ENCODE measurements around the gene BLOC1S3. TPM values are rescaled to one million over a fixed set of nuclear protein-coding genes. Genes with fewer than 3 reads are reported as not detected.

The BLOC1S3 gene
- total RNA-seq, 1 donor from 2014 or later = 17.8 TPM

DNA sequence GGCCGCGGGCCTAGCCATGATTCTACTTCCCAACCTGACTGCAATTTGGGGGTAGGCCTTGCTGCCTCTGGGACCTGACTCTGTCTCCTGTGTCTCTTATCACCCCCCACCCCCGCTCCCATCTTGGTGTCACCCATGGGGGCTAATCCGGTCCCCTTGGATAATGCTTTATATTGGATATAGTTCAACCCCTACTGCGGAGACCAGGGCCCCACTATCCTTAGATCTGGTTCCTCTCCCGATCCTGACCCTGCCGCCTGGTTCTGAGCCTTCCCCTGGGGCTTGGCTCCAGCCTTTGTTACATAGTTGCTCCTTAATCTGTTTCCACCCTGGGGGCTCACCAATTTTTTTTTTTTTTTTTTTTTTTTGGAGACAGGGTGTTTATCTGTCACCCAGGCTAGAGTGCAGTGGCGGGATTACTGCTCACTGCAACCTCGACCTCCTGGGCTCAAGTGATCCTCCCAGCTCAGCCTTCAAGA lies 1.3 kb downstream of the BLOC1S3 start:
- TF ChIP-seq, protein P1, sequence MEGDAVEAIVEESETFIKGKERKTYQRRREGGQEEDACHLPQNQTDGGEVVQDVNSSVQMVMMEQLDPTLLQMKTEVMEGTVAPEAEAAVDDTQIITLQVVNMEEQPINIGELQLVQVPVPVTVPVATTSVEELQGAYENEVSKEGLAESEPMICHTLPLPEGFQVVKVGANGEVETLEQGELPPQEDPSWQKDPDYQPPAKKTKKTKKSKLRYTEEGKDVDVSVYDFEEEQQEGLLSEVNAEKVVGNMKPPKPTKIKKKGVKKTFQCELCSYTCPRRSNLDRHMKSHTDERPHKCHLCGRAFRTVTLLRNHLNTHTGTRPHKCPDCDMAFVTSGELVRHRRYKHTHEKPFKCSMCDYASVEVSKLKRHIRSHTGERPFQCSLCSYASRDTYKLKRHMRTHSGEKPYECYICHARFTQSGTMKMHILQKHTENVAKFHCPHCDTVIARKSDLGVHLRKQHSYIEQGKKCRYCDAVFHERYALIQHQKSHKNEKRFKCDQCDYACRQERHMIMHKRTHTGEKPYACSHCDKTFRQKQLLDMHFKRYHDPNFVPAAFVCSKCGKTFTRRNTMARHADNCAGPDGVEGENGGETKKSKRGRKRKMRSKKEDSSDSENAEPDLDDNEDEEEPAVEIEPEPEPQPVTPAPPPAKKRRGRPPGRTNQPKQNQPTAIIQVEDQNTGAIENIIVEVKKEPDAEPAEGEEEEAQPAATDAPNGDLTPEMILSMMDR (IDR thresholded peaks at IDR 0.05) = no peak
- Histone ChIP-seq H3K27me3 (no peaks in the 10 kb centered on the region), H3K36me3 (peaks cover 12% of the 10 kb centered on the region), H3K27ac (no peak overlapping the region), H3K4me3 (peak overlapping the region; percentile 92), H3K9me3 (no peaks in the 10 kb centered on the region), H3K4me1 (peaks cover 23% of the 10 kb centered on the region)
- ATAC-seq (no peak), DNase-seq (no peak)
- intact Hi-C loops (cut with DNase I) = no loop called here

DNA sequence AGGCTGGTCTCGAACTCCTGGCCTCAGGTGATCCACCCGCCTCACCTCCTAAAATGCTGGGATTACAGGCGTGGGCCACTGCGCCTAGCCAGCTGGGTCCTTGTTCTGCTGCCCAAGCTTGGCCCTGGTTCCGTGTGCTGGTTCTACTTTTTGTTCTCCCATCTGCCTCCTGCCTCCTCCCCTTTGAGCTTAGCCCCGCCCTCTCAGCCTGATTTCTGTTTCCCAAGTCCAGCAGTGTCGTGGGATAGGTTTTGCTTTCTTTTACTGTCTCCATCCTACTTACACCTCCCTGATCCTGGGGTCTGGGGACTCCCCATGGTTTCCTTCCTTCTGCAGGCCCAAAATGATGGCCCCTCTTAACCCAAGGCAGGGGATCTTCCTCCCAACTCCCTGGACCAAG lies 2.4 kb downstream of the BLOC1S3 start:
- H3K27ac ChIP-seq = no peak overlapping the region
- no peaks in the 10 kb centered on the region for H3K27me3 ChIP-seq
- H3K4me3 ChIP-seq = no peak overlapping the region
- no peaks in the 10 kb centered on the region for H3K9me3 ChIP-seq
- no peak for DNase-seq
- TF ChIP-seq, protein P1 (IDR thresholded peaks at IDR 0.05) = no peak
- peaks cover 12% of the 10 kb centered on the region for H3K36me3 ChIP-seq
- peaks cover 23% of the 10 kb centered on the region for H3K4me1 ChIP-seq
- no peak for ATAC-seq
- intact Hi-C loops (cut with DNase I) = no loop called here

DNA sequence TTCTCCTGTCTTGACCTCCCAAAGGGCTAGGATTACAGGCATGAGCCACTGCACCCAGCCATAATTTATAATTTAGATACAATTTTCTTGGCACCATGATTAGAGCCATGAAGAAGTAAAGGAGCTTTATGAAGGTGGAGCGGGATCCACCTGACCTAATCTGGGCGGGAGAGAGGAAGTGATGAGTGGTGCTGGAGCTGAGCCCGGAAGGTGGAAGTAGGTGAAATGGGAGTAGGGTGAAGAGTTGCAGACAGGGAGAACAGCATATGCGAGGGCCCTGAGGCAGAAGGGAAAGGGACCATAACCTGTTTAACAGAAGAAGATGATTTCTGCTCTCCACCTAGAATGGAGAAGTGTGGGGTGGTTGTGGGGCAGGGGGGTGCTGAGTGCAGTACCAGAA lies 4.2 kb downstream of the BLOC1S3 start:
- no peaks in the 10 kb centered on the region for H3K27me3 ChIP-seq
- H3K36me3 ChIP-seq = peaks cover 12% of the 10 kb centered on the region
- peaks cover 16% of the 10 kb centered on the region for H3K4me1 ChIP-seq
- no peak for ATAC-seq
- no peak for DNase-seq
- H3K27ac ChIP-seq = no peak overlapping the region
- no peak overlapping the region for H3K4me3 ChIP-seq
- H3K9me3 ChIP-seq = no peaks in the 10 kb centered on the region
- intact Hi-C loops (cut with DNase I) = no loop called here
- TF ChIP-seq, protein P1 (IDR thresholded peaks at IDR 0.05) = no peak

DNA sequence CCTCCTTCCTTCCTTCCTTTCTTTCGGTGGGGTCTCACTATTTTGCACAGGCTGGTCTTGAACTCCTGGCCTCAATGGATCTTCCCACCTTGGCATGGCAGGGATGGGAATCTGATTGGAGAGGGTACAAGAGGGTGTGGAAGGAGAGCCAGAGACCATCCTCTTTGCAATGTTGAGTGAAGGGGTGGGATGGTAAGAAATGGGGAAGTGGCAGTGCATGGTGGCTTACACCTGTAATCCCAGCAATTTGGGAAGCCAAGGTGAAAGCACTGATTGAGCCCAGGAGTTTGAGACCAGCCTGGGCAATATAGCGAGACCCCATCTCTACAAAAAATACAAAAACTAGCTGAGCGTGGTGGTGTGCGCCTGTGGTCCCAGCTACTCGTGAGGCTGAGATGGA lies 5.5 kb downstream of the BLOC1S3 start:
- DNase-seq (no peak), ATAC-seq (no peak)
- Histone ChIP-seq H3K36me3 (peaks cover 12% of the 10 kb centered on the region), H3K9me3 (no peaks in the 10 kb centered on the region), H3K27ac (no peak overlapping the region), H3K4me1 (peaks cover 16% of the 10 kb centered on the region), H3K27me3 (no peaks in the 10 kb centered on the region), H3K4me3 (no peak overlapping the region)
- TF ChIP-seq, protein P1 (IDR thresholded peaks at IDR 0.05) = no peak
- intact Hi-C loops (cut with DNase I) = no loop called here

DNA sequence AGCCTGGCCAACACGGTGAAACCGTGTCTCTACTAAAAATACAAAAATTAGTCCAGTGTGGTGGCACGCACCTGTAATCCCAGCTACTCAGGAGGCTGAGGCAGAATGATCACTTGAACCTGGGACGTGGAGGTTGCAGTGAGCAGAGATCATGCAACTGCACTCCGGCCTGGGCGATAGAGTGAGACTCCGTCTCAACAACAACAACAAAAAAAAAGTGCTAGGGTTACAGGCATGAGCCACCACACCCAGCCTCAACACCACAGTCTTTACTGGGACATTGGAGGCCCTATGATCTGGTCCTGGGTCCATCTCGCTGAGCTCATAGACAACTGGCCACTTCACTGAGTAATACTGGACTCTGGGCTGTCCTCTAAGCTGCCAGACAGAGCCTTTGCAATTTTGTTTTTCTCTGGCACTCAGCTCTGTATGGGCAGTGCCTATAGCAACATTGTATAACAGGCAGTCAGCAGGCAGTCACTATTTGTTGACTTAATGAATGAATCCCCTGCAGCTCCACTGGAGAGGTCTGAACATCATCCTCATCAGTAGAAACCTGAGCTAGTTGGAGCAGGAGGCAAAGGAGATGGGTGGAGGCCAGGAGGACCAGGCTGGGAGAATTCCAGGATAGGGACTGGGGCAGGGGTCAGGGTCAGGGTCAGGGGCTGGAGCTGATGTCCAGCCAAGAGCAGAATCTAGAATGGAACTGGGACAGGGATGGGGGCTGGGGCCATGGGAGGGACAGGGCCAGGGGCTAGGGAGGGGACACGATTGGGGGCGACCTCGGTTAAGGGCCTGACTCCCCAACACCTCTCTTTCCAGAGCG lies 8.1 kb downstream of the BLOC1S3 start:
- Histone ChIP-seq H3K27ac (no peak overlapping the region), H3K4me1 (no peaks in the 10 kb centered on the region), H3K4me3 (no peak overlapping the region), H3K27me3 (no peaks in the 10 kb centered on the region), H3K36me3 (peaks cover 6% of the 10 kb centered on the region), H3K9me3 (no peaks in the 10 kb centered on the region)
- intact Hi-C loops (cut with DNase I) = no loop called here
- TF ChIP-seq, protein P1 (IDR thresholded peaks at IDR 0.05) = no peak
- ATAC-seq (no peak), DNase-seq (no peak)

Data from upper lobe of right lung (tissue), 1 donor.